IMR-90 (cell line): ENCODE results near the gene WASL. TPM values are rescaled to one million over a fixed set of nuclear protein-coding genes. Genes with fewer than 3 reads are reported as not detected.

Experiments
- ATAC-seq: fragments of 200-7000 bp; cut with Tn5 transposase; 2 replicates; pipeline ENCODE4 v1.9.1; 2020; ENCODE audit warnings: low read depth, mild to moderate bottlenecking, moderate library complexity
- BruUV-seq: library from RNA; stranded (reverse); fragments of 400-500 nt; replicated peaks from 2 replicates; lab custom pipeline; 2021; lab: Mats Ljungman, UMichigan
- CTCF ChIA-PET: fragments of 300-600 bp; formaldehyde crosslinking; extraction: SDS; loops from one replicate; lab custom pipeline; 2021; ENCODE audit warnings: antibody characterized with exemption; lab: Yijun Ruan, JAX
- POLR2A ChIA-PET: fragments of 300-600 bp; sonication (Branson Sonifier 250); formaldehyde crosslinking; loops from one replicate; lab custom pipeline; 2022; ENCODE audit warnings: antibody characterized with exemption; ENCODE audit not compliant: unreplicated experiment; lab: Charles Lee
- DNase-seq: peaks from one replicate; pipeline ENCODE4 v3.0.0; 2013
- H2AFZ ChIP-seq: replicated peaks from 2 replicates; pipeline ENCODE3; 2013; ENCODE audit warnings: low read length, mild to moderate bottlenecking; ENCODE audit not compliant: poor library complexity
- H2AK5ac ChIP-seq: 2 replicates; pipeline ENCODE4 v1.6.1; 2013; ENCODE audit warnings: low read depth, low read length, inconsistent platforms
- H2AK9ac ChIP-seq: replicated peaks from 2 replicates; pipeline ENCODE3; 2013; ENCODE audit warnings: mild to moderate bottlenecking, low read depth, low read length, moderate library complexity; ENCODE audit not compliant: poor library complexity
- H2BK120ac ChIP-seq: 2 replicates; pipeline ENCODE4 v1.6.1; 2013; ENCODE audit warnings: low read depth, low read length, inconsistent platforms
- H2BK15ac ChIP-seq: 3 replicates; pipeline ENCODE4 v1.6.1; 2013; ENCODE audit warnings: low read depth, low read length, inconsistent platforms
- H2BK20ac ChIP-seq: 2 replicates; pipeline ENCODE4 v1.6.1; 2013; ENCODE audit warnings: low read depth, mild to moderate bottlenecking, inconsistent platforms, low read length, moderate library complexity
- H2BK5ac ChIP-seq: 2 replicates; pipeline ENCODE4 v1.6.1; 2013; ENCODE audit warnings: mild to moderate bottlenecking, low read depth, low read length, inconsistent platforms; ENCODE audit not compliant: poor library complexity, severe bottlenecking
- H3K14ac ChIP-seq: replicated peaks from 2 replicates; pipeline ENCODE4 v1.6.1; 2013; ENCODE audit warnings: low read depth, low read length, inconsistent platforms
- H3K18ac ChIP-seq: 2 replicates; pipeline ENCODE4 v1.6.1; 2013; ENCODE audit warnings: low read depth, low read length, control low read depth
- H3K23ac ChIP-seq: 2 replicates; pipeline ENCODE4 v1.6.1; 2013; ENCODE audit warnings: low read depth, low read length, inconsistent platforms
- H3K27ac ChIP-seq: 2 replicates; pipeline ENCODE4 v1.5.1; 2013; ENCODE audit warnings: mild to moderate bottlenecking, control low read depth, low read length; ENCODE audit not compliant: insufficient read depth
- H3K27me3 ChIP-seq: 2 replicates; pipeline ENCODE4 v1.6.1; 2013; ENCODE audit warnings: low read length; ENCODE audit not compliant: control insufficient read depth, insufficient read depth
- H3K36me3 ChIP-seq: 2 replicates; pipeline ENCODE4 v1.6.1; 2013; ENCODE audit warnings: low read length, mixed read lengths; ENCODE audit not compliant: control insufficient read depth, insufficient read depth
- H3K4ac ChIP-seq: 2 replicates; pipeline ENCODE4 v1.6.1; 2013; ENCODE audit warnings: low read depth, low read length, inconsistent platforms
- H3K4me1 ChIP-seq: 2 replicates; pipeline ENCODE4 v1.6.1; 2013; ENCODE audit warnings: low read length, mixed read lengths; ENCODE audit not compliant: control insufficient read depth, insufficient read depth
- H3K4me2 ChIP-seq: 2 replicates; pipeline ENCODE4 v1.6.1; 2013; ENCODE audit warnings: low read depth, mild to moderate bottlenecking, control low read depth, low read length, moderate library complexity
- H3K4me3 ChIP-seq: 2 replicates; pipeline ENCODE4 v1.5.1; 2013; ENCODE audit warnings: low read depth, mild to moderate bottlenecking, control low read depth, low read length, moderate library complexity; ENCODE audit not compliant: insufficient read depth
- H3K56ac ChIP-seq: 2 replicates; pipeline ENCODE4 v1.6.1; 2013; ENCODE audit warnings: low read length, inconsistent platforms; ENCODE audit not compliant: insufficient read depth; ENCODE audit errors: extremely low read depth
- H3K79me1 ChIP-seq, 2 experiments: 2 replicates each; pipeline ENCODE4 v1.6.1; 2013; ENCODE audit warnings: low read length in 2 of 2, inconsistent platforms in 1 of 2, low read depth in 1 of 2
- H3K9ac ChIP-seq: 2 replicates; pipeline ENCODE4 v1.6.1; 2013; ENCODE audit warnings: low read depth, low read length, control low read depth
- H3K9me1 ChIP-seq: 2 replicates; pipeline ENCODE4 v1.6.1; 2013; ENCODE audit warnings: low read length, inconsistent platforms; ENCODE audit not compliant: insufficient read depth
- H3K9me3 ChIP-seq: 2 replicates; pipeline ENCODE4 v1.6.1; 2013; ENCODE audit warnings: low read length; ENCODE audit not compliant: control insufficient read depth, insufficient read depth
- H4K20me1 ChIP-seq: 2 replicates; pipeline ENCODE4 v1.6.1; 2013; ENCODE audit warnings: low read length, inconsistent platforms; ENCODE audit not compliant: insufficient read depth
- H4K5ac ChIP-seq: 2 replicates; pipeline ENCODE4 v1.6.1; 2013; ENCODE audit warnings: mild to moderate bottlenecking, low read depth, low read length, control low read depth
- H4K8ac ChIP-seq, 2 experiments: 2 replicates each; pipeline ENCODE4 v1.6.1; 2013; ENCODE audit warnings: low read depth in 2 of 2, low read length in 2 of 2, control low read depth in 1 of 2, inconsistent platforms in 1 of 2
- H4K91ac ChIP-seq: 2 replicates; pipeline ENCODE4 v1.6.1; 2013; ENCODE audit warnings: low read depth, low read length, inconsistent platforms; ENCODE audit not compliant: insufficient read depth
- CHD1 ChIP-seq: IDR thresholded peaks from 2 replicates; pipeline ENCODE4 v1.6.1; 2012; ENCODE audit warnings: low read depth, low read length, improper control_type of control experiment
- FOS ChIP-seq: fragments of 150-350 bp; IDR thresholded peaks from 2 replicates; pipeline ENCODE4 v1.6.1; 2016; ENCODE audit warnings: low read depth, low read length
- MAFK ChIP-seq: IDR thresholded peaks from 2 replicates; pipeline ENCODE4 v1.6.1; 2012; ENCODE audit warnings: low read depth, low read length, improper control_type of control experiment
- RCOR1 ChIP-seq: IDR thresholded peaks from 2 replicates; pipeline ENCODE4 v1.6.1; 2012; ENCODE audit warnings: mild to moderate bottlenecking, low read length, improper control_type of control experiment; ENCODE audit not compliant: insufficient replicate concordance
- WGBS, 2 experiments: methylation state at CpG; one replicate each; pipeline versions ENCODE4 v1.1.5 to v1.1.7; 2013; ENCODE audit warnings: missing lambda C conversion rate in 2 of 2; ENCODE audit not compliant: insufficient read length in 1 of 2; ENCODE audit errors: extremely low coverage in 2 of 2; 5-methylcytosine and 5-hydroxymethylcytosine counted together
- dilution Hi-C: fragments of 300-500 bp; cut with HindIII; formaldehyde crosslinking; loops from one replicate; pipeline ENCODE4 v1.14.3; 2018; ENCODE audit warnings: low sequenced_read_pairs; ENCODE audit not compliant: unreplicated experiment
- in situ Hi-C: fragments of 300-500 bp; cut with MboI; formaldehyde crosslinking; loops from 3 replicates; pipeline ENCODE4 v1.14.3; 2019; ENCODE audit warnings: low sequenced_read_pairs, inconsistent platforms, mixed read lengths
- intact Hi-C: fragments of 100-400 bp; cut with micrococcal nuclease; formaldehyde crosslinking; loops from 2 replicates; pipeline ENCODE4 v1.10.0; 2022
- polyA plus RNA-seq, 3 experiments: library from polyadenylated mRNA; depleted of rRNA; stranded (reverse); fragments of >200 nt; gene quantifications; 2 replicates each; pipeline ENCODE4 v1.2.3, GENCODE V29; 2012; ENCODE audit warnings: low replicate concordance in 1 of 3
- total RNA-seq: library from RNA; depleted of rRNA; stranded (reverse); fragments of >200 nt; gene quantifications from 2 replicates; pipeline ENCODE4 v1.2.3, GENCODE V29; 2012
- TF ChIP-seq, protein P1 (sequence below): fragments of 150-350 bp; IDR thresholded peaks from 2 replicates; pipeline ENCODE4 v1.6.1; 2016; ENCODE audit warnings: low read depth, mild to moderate bottlenecking, low read length, moderate library complexity, borderline replicate concordance

Gene WASL
- total and polyA plus RNA-seq, 2 of the 4 experiments (the other 2 are of a cell fraction) = 2.3 to 7.9 TPM

DNA sequence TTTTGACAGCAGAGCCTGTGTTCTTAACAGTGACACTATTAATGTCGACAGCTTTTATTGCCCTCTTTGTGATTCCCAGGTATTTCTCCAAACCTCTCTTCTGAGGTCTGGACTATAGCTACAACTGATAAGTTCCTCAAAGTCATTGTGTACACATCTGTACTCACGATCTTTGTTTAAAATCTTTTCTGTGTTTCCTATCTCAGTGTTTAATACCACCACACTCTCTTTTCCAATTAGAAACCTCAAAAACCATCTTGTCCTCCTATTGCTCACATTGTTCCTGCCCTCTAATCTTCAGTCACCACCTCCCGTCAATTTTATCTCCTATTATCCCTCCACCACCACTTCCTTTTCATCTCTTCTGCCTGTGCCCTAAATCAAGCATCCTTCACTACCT is 12.9 kb upstream of the WASL start:
- Histone ChIP-seq H2BK15ac (no peak overlapping the region), H3K27me3 (no peaks in the 10 kb centered on the region), H3K4me2 (no peak overlapping the region), H4K8ac (no peak overlapping the region), H4K20me1 (no peaks in the 10 kb centered on the region), H3K4me1 (no peaks in the 10 kb centered on the region), H4K91ac (no peak overlapping the region), H3K27ac (no peak overlapping the region), H4K5ac (no peak overlapping the region), H2AK9ac (no peak overlapping the region), H2AFZ (no peak overlapping the region), H2AK5ac (no peak overlapping the region), H2BK5ac (no peak overlapping the region), H2BK120ac (no peak overlapping the region), H3K9me3 (no peaks in the 10 kb centered on the region), H3K4me3 (no peak overlapping the region), H2BK20ac (no peak overlapping the region), H3K14ac (no peak overlapping the region), H3K4ac (no peak overlapping the region), H3K23ac (no peak overlapping the region), H3K79me1 (no peaks in the 10 kb centered on the region), H3K56ac (no peak overlapping the region), H3K18ac (no peak overlapping the region), H3K36me3 (no peaks in the 10 kb centered on the region), H3K9me1 (no peaks in the 10 kb centered on the region), H3K9ac (no peak overlapping the region)
- ChIA-PET POLR2A (no interaction called here), CTCF (no interaction called here)
- in situ Hi-C loops = no loop called here
- BruUV-seq = no TSS peak
- DNase-seq (no peak), ATAC-seq (no peak)
- dilution Hi-C loops = no loop called here
- intact Hi-C loops = no loop called here
- no peak for TF ChIP-seq FOS
- no peak for TF ChIP-seq MAFK
- TF ChIP-seq, protein P1, sequence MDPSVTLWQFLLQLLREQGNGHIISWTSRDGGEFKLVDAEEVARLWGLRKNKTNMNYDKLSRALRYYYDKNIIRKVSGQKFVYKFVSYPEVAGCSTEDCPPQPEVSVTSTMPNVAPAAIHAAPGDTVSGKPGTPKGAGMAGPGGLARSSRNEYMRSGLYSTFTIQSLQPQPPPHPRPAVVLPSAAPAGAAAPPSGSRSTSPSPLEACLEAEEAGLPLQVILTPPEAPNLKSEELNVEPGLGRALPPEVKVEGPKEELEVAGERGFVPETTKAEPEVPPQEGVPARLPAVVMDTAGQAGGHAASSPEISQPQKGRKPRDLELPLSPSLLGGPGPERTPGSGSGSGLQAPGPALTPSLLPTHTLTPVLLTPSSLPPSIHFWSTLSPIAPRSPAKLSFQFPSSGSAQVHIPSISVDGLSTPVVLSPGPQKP = no peak
- no peak for TF ChIP-seq CHD1
- no peak for TF ChIP-seq RCOR1
- WGBS, 2 experiments = 94% methylated on average over 3 of the region's 3 CpGs; no CpG with 5 or more reads in 1 of the 2 experiments
